Measurements from ENCODE around the gene TMLHE.
"Not testable (repeated sequence)": the region's sequence is repeated elsewhere in the genome, so short reads cannot be mapped to it uniquely, and the experiment has no call there.

Gene TMLHE

GRCh38 chrX:155592331-155592730 is 20.4 kb downstream of the TMLHE start:
- TF ChIP-seq CTCF (IDR thresholded peaks at IDR 0.05; ENCODE audit: low read depth, low read length, missing control alignments) = no peak
- Histone ChIP-seq H3K27me3 (replicated peaks) (no peaks in the 10 kb centered on the region), H3K36me3 (replicated peaks) (no peaks in the 10 kb centered on the region), H3K27ac (no peak overlapping the region), H3K4me3 (ENCODE audit: low read depth, low read length) (no peak overlapping the region)
- in situ Hi-C loops (cut with HindIII; ENCODE audit: low pct_ligation_motif_present, low sequenced_read_pairs) = no loop called here
- DNase-seq = no peak

- no peak overlapping the region for H3K27ac ChIP-seq
- in situ Hi-C loops (cut with HindIII; ENCODE audit: low pct_ligation_motif_present, low sequenced_read_pairs) = no loop called here
- DNase-seq = no peak
- H3K4me3 ChIP-seq (ENCODE audit: low read depth, low read length) = no peak overlapping the region
- H3K27me3 ChIP-seq (replicated peaks) = no peaks in the 10 kb centered on the region
- no peaks in the 10 kb centered on the region for H3K36me3 ChIP-seq (replicated peaks)
- TF ChIP-seq CTCF (IDR thresholded peaks at IDR 0.05; ENCODE audit: low read depth, low read length, missing control alignments) = no peak
Observed at GRCh38 chrX:155577682-155578081, 35.1 kb downstream of the TMLHE start.

GRCh38 chrX:155563099-155563498 is 49.7 kb downstream of the TMLHE start:
- in situ Hi-C loops (cut with HindIII; ENCODE audit: low pct_ligation_motif_present, low sequenced_read_pairs) = no loop called here
- Histone ChIP-seq H3K27ac (no peak overlapping the region), H3K27me3 (replicated peaks) (no peaks in the 10 kb centered on the region), H3K36me3 (replicated peaks) (no peaks in the 10 kb centered on the region), H3K4me3 (ENCODE audit: low read depth, low read length) (no peak overlapping the region)
- no peak for DNase-seq
- no peak for TF ChIP-seq CTCF (IDR thresholded peaks at IDR 0.05; ENCODE audit: low read depth, low read length, missing control alignments)

- in situ Hi-C loops (cut with HindIII; ENCODE audit: low pct_ligation_motif_present, low sequenced_read_pairs) = no loop called here
- DNase-seq = peak; percentile 1
Observed at GRCh38 chrX:155544881-155545280, 67.9 kb downstream of the TMLHE start.

GRCh38 chrX:155535866-155536265 is 76.9 kb downstream of the TMLHE start:
- no peak for TF ChIP-seq CTCF (IDR thresholded peaks at IDR 0.05; ENCODE audit: low read depth, low read length, missing control alignments)
- no peaks in the 10 kb centered on the region for H3K36me3 ChIP-seq (replicated peaks)
- no peak overlapping the region for H3K27ac ChIP-seq
- DNase-seq = no peak
- H3K4me3 ChIP-seq (ENCODE audit: low read depth, low read length) = no peak overlapping the region
- in situ Hi-C loops (cut with HindIII; ENCODE audit: low pct_ligation_motif_present, low sequenced_read_pairs) = no loop called here
- no peaks in the 10 kb centered on the region for H3K27me3 ChIP-seq (replicated peaks)

More at GRCh38 chrX:155544881-155545280, 67.9 kb downstream of the TMLHE start:
- H3K27me3 ChIP-seq (replicated peaks) = no peaks in the 10 kb centered on the region
- no peak overlapping the region for H3K27ac ChIP-seq
- no peak overlapping the region for H3K4me3 ChIP-seq (ENCODE audit: low read depth, low read length)
- no peaks in the 10 kb centered on the region for H3K36me3 ChIP-seq (replicated peaks)
- TF ChIP-seq CTCF (IDR thresholded peaks at IDR 0.05; ENCODE audit: low read depth, low read length, missing control alignments) = no peak

GRCh38 chrX:155534800-155535199 is 78.0 kb downstream of the TMLHE start:
- Histone ChIP-seq H3K36me3 (replicated peaks) (no peaks in the 10 kb centered on the region), H3K27me3 (replicated peaks) (no peaks in the 10 kb centered on the region), H3K4me3 (ENCODE audit: low read depth, low read length) (no peak overlapping the region), H3K27ac (no peak overlapping the region)
- in situ Hi-C loops (cut with HindIII; ENCODE audit: low pct_ligation_motif_present, low sequenced_read_pairs) = no loop called here
- no peak for DNase-seq
- TF ChIP-seq CTCF (IDR thresholded peaks at IDR 0.05; ENCODE audit: low read depth, low read length, missing control alignments) = no peak

GRCh38 chrX:155527023-155527422 is 85.7 kb downstream of the TMLHE start:
- DNase-seq; H3K27me3 ChIP-seq (replicated peaks); H3K27ac ChIP-seq; H3K4me3 ChIP-seq (ENCODE audit: low read depth, low read length); H3K36me3 ChIP-seq (replicated peaks); in situ Hi-C loops (cut with HindIII; ENCODE audit: low pct_ligation_motif_present, low sequenced_read_pairs): not testable (repeated sequence)

Measured in brain microvascular endothelial cell (primary cell).